ENCODE data around the gene SSBP3.

GRCh38 chr1:54326543-54327385 lies 79.4 kb downstream of the SSBP3 start:
- TF ChIP-seq CTCF (IDR thresholded peaks at IDR 0.05; ENCODE audit: borderline replicate concordance, extremely low read depth, low read length, poor library complexity, severe bottlenecking) (no peak), EZH2 (IDR thresholded peaks at IDR 0.05; ENCODE audit: borderline replicate concordance, low read depth, low read length, severe bottlenecking) (no peak)

Measured in DND-41 (cell line).